MM.1S (cell line): Measurements from ENCODE around the gene IFRD2.
"Not testable (repeated sequence)": the region's sequence is repeated elsewhere in the genome, so short reads cannot be mapped to it uniquely, and the experiment has no call there.

Experiments
- DNase-seq: peaks from one replicate; pipeline ENCODE4 v3.0.0-alpha.2; 2015
- H2AFZ ChIP-seq: fragments of 300-600 bp; sonication (generic); 2 replicates; pipeline ENCODE4 v1.6.0; 2016; ENCODE audit warnings: antibody characterized with exemption, low read length
- H3F3A ChIP-seq: fragments of 300-600 bp; sonication (generic); 2 replicates; pipeline ENCODE4 v1.6.1; 2016; ENCODE audit warnings: mild to moderate bottlenecking, antibody characterized with exemption, low read length, moderate library complexity, mixed read lengths; ENCODE audit not compliant: insufficient read depth
- H3K27ac ChIP-seq: fragments of 300-600 bp; sonication (generic); 2 replicates; pipeline ENCODE4 v1.5.1; 2016; ENCODE audit warnings: mild to moderate bottlenecking, low read length
- H3K27me3 ChIP-seq: fragments of 300-600 bp; sonication (generic); replicated peaks from 2 replicates; pipeline ENCODE4 v1.6.0; 2016; ENCODE audit warnings: low read length; ENCODE audit not compliant: insufficient read depth
- H3K36me3 ChIP-seq: fragments of 300-600 bp; sonication (generic); replicated peaks from 2 replicates; pipeline ENCODE4 v1.6.1; 2016; ENCODE audit warnings: mild to moderate bottlenecking, low read length, mixed read lengths; ENCODE audit not compliant: insufficient read depth
- H3K4me1 ChIP-seq: fragments of 300-600 bp; sonication (generic); 2 replicates; pipeline ENCODE4 v1.6.1; 2016; ENCODE audit warnings: low read length, mixed read lengths
- H3K4me2 ChIP-seq: fragments of 300-600 bp; sonication (generic); 2 replicates; pipeline ENCODE4 v1.6.0; 2016; ENCODE audit warnings: low read depth, low read length
- H3K4me3 ChIP-seq: fragments of 300-600 bp; sonication (generic); 2 replicates; pipeline ENCODE4 v1.5.1; 2016; ENCODE audit warnings: low read length, mixed read lengths
- H3K79me2 ChIP-seq: fragments of 300-600 bp; sonication (generic); 2 replicates; pipeline ENCODE4 v1.6.1; 2016; ENCODE audit warnings: mixed run types, low read length, mixed read lengths
- H3K9ac ChIP-seq: fragments of 300-600 bp; sonication (generic); 2 replicates; pipeline ENCODE4 v1.6.1; 2016; ENCODE audit warnings: low read length, mixed read lengths
- H3K9me2 ChIP-seq: fragments of 300-600 bp; sonication (generic); replicated peaks from 2 replicates; pipeline ENCODE4 v1.6.1; 2016; ENCODE audit warnings: mild to moderate bottlenecking, low read length, mixed read lengths; ENCODE audit not compliant: insufficient read depth
- H3K9me3 ChIP-seq: fragments of 300-600 bp; sonication (generic); replicated peaks from 2 replicates; pipeline ENCODE4 v1.6.1; 2016; ENCODE audit warnings: mild to moderate bottlenecking, low read length, mixed read lengths; ENCODE audit not compliant: insufficient read depth
- H4K20me1 ChIP-seq: fragments of 300-600 bp; sonication (generic); 2 replicates; pipeline ENCODE4 v1.6.1; 2016; ENCODE audit warnings: mild to moderate bottlenecking, low read length, moderate library complexity, mixed read lengths; ENCODE audit not compliant: insufficient read depth
- EZH2 ChIP-seq: fragments of 300-600 bp; sonication (generic); optimal IDR thresholded peaks from 2 replicates; pipeline ENCODE3; 2017; ENCODE audit warnings: low read depth, mild to moderate bottlenecking, antibody characterized with exemption, low read length, mixed read lengths
- EZH2phosphoT487 ChIP-seq: fragments of 300-600 bp; sonication (generic); IDR thresholded peaks from 2 replicates; pipeline ENCODE4 v1.6.1; 2018; ENCODE audit warnings: antibody characterized with exemption, low read length
- TF ChIP-seq, protein P1 (sequence below): fragments of 300-600 bp; sonication (generic); IDR thresholded peaks from 2 replicates; pipeline ENCODE4 v1.5.1; 2016; ENCODE audit warnings: antibody characterized with exemption, low read length, mixed read lengths

IFRD2 gene

DNA sequence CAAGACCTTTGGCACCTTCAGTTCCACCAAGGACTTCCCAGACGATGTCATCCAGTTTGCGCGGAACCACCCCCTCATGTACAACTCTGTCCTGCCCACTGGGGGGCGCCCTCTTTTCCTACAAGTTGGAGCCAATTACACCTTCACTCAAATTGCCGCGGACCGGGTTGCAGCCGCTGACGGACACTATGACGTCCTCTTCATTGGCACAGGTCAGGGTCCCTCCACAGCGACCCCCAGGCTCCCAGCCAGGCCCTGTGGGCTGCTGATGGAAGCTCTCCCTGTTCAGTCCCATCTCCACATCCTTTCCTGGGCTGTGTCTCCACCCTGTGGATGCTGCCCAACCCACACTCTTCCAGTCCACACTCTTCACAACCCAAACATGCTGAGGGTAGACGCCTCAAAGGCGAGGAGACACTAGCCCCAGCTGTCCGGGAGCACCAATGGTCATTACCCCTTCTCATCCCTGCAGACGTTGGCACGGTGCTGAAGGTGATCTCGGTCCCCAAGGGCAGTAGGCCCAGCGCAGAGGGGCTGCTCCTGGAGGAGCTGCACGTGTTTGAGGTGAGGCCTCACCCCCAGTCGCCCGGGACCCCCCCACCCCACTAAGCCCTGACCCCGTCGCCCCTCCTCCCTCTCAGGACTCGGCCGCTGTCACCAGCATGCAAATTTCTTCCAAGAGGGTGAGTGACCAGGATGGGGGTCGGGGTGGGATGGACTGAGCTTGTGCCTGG lies 17.7 kb downstream of the IFRD2 start:
- H3K9ac ChIP-seq = no peak overlapping the region
- no peaks in the 10 kb centered on the region for H3K79me2 ChIP-seq
- H3K9me3 ChIP-seq = no peaks in the 10 kb centered on the region
- no peak overlapping the region for H2AFZ ChIP-seq
- no peaks in the 10 kb centered on the region for H3K36me3 ChIP-seq
- H3K4me2 ChIP-seq = peak overlapping the region; percentile 1; the same call in 1 of the 2 replicates
- H4K20me1 ChIP-seq = no peaks in the 10 kb centered on the region
- H3K27ac ChIP-seq = no peak overlapping the region
- TF ChIP-seq, protein P1, sequence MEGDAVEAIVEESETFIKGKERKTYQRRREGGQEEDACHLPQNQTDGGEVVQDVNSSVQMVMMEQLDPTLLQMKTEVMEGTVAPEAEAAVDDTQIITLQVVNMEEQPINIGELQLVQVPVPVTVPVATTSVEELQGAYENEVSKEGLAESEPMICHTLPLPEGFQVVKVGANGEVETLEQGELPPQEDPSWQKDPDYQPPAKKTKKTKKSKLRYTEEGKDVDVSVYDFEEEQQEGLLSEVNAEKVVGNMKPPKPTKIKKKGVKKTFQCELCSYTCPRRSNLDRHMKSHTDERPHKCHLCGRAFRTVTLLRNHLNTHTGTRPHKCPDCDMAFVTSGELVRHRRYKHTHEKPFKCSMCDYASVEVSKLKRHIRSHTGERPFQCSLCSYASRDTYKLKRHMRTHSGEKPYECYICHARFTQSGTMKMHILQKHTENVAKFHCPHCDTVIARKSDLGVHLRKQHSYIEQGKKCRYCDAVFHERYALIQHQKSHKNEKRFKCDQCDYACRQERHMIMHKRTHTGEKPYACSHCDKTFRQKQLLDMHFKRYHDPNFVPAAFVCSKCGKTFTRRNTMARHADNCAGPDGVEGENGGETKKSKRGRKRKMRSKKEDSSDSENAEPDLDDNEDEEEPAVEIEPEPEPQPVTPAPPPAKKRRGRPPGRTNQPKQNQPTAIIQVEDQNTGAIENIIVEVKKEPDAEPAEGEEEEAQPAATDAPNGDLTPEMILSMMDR = peak; percentile 83
- TF ChIP-seq EZH2 = no peak
- peaks cover 81% of the 10 kb centered on the region for H3K27me3 ChIP-seq
- no peaks in the 10 kb centered on the region for H3F3A ChIP-seq
- peak; percentile 69 for DNase-seq
- H3K4me1 ChIP-seq = peaks cover 13% of the 10 kb centered on the region; the same call in 1 of the 2 replicates
- no peaks in the 10 kb centered on the region for H3K9me2 ChIP-seq
- H3K4me3 ChIP-seq = no peak overlapping the region

DNA sequence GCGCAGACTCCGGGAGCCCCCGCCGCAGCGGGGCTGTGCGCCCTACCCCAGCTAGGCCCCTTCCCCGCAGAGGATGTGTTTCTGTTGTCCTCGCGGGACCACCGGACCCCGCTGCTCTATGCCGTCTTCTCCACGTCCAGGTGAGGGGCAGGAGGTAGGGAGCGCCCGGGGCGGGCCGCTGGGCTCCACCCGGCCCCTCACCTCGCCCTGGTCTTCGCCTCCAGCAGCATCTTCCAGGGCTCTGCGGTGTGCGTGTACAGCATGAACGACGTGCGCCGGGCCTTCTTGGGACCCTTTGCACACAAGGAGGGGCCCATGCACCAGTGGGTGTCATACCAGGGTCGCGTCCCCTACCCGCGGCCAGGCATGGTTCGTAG lies 18.6 kb downstream of the IFRD2 start:
- no peak for TF ChIP-seq EZH2
- TF ChIP-seq, protein P1 = no peak
- TF ChIP-seq EZH2phosphoT487 = no peak
- peak overlapping the region; percentile 99; the same call in 1 of the 2 replicates for H3K4me2 ChIP-seq
- no peak overlapping the region for H3K27ac ChIP-seq
- H3K36me3 ChIP-seq = no peaks in the 10 kb centered on the region
- peaks cover 84% of the 10 kb centered on the region for H3K27me3 ChIP-seq
- H3K9ac ChIP-seq = no peak overlapping the region
- H3K9me2 ChIP-seq = no peaks in the 10 kb centered on the region
- H3K4me3 ChIP-seq = peak overlapping the region; percentile 54
- no peaks in the 10 kb centered on the region for H3K79me2 ChIP-seq
- H3K4me1 ChIP-seq = peaks cover 13% of the 10 kb centered on the region; the same call in 1 of the 2 replicates
- H4K20me1 ChIP-seq = no peaks in the 10 kb centered on the region
- no peaks in the 10 kb centered on the region for H3F3A ChIP-seq
- no peaks in the 10 kb centered on the region for H3K9me3 ChIP-seq
- H2AFZ ChIP-seq = no peak overlapping the region
- DNase-seq = no peak

DNA sequence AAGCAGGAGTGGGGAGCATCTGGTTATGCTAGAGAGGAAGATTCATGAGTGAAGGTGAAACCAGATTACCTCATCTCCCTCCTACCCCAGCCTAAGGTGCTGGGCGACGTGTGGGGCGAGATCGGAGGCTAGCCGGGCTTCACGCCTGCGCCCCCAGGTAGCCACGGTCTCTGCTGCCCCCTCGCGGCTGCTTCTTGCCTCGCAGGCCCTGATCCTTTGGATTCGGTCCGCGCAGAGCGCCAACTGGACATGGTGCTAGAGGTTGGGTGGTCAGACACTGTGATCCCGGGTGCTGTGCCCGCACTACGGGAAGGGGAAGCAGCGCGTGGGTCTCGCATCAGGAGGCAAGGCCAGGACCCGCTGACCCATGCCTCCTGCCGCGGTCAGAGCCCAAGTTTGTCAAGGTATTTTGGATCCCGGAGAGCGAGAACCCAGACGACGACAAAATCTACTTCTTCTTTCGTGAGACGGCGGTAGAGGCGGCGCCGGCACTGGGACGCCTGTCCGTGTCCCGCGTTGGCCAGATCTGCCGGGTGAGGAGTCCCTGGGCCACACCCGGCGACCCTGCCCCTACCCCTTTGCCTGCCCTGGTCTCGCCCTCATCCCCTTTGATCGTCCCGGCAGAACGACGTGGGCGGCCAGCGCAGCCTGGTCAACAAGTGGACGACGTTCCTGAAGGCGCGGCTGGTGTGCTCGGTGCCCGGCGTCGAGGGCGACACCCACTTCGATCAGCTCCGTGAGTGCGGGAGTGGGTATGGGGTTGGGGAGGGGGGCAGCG lies 19.1 kb downstream of the IFRD2 start:
- H3K9me3 ChIP-seq = no peaks in the 10 kb centered on the region
- H3K79me2 ChIP-seq = no peaks in the 10 kb centered on the region
- H3K4me2 ChIP-seq = peak overlapping the region; percentile 99
- no peak overlapping the region for H3K27ac ChIP-seq
- no peak overlapping the region; the same call in 1 of the 2 replicates for H3K9ac ChIP-seq
- peaks cover 87% of the 10 kb centered on the region for H3K27me3 ChIP-seq
- no peaks in the 10 kb centered on the region for H3F3A ChIP-seq
- peak overlapping the region; percentile 24 for H2AFZ ChIP-seq
- peaks cover 13% of the 10 kb centered on the region; the same call in 1 of the 2 replicates for H3K4me1 ChIP-seq
- H4K20me1 ChIP-seq = no peaks in the 10 kb centered on the region
- no peaks in the 10 kb centered on the region for H3K36me3 ChIP-seq
- H3K9me2 ChIP-seq = no peaks in the 10 kb centered on the region
- no peak for TF ChIP-seq EZH2phosphoT487
- TF ChIP-seq, protein P1 = peak; percentile 93
- peak; percentile 85 for DNase-seq
- H3K4me3 ChIP-seq = peak overlapping the region; percentile 54

DNA sequence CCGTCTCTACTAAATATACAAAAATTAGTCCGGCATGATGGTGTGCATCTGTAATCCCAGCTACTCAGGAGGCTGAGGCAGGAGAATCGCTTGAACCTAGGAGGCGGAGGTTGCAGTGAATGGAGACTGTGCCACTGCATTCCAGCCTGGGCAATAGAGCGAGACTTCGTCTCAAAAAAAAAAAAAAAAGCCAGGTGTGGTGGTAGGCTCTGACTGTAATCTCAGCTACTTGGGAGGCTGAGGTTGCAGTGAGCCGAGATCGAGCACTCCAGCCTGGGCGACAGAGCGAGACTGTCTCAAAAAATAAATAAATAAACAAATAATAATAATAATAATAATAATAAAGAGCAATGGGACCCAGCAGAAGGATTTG lies 19.7 kb downstream of the IFRD2 start:
- Histone ChIP-seq H3K27me3 (peaks cover 89% of the 10 kb centered on the region), H3K4me1 (peaks cover 13% of the 10 kb centered on the region; the same call in 1 of the 2 replicates), H3K4me2 (peak overlapping the region; percentile 99)
- H3K36me3 ChIP-seq, H4K20me1 ChIP-seq, H3F3A ChIP-seq, H3K9me3 ChIP-seq, DNase-seq, H3K9me2 ChIP-seq, H2AFZ ChIP-seq, H3K79me2 ChIP-seq, H3K9ac ChIP-seq, H3K27ac ChIP-seq, H3K4me3 ChIP-seq: not testable (repeated sequence)
